Skeletal muscle tissue (tissue), 4 donors: ENCODE results near the gene ANGPTL8. TPM values are rescaled to one million over a fixed set of nuclear protein-coding genes. Genes with fewer than 3 reads are reported as not detected.

ENCODE experiments used
- H3K27ac ChIP-seq: one replicate; pipeline ENCODE4 v1.7.0; 2013; ENCODE audit warnings: mild to moderate bottlenecking, low read depth, low read length, inconsistent platforms
- H3K27me3 ChIP-seq, 3 donors: one replicate each; pipeline ENCODE4 v1.7.0; 2013; ENCODE audit warnings: low read length in 3 of 3; ENCODE audit not compliant: control insufficient read depth in 3 of 3, insufficient read depth in 3 of 3
- H3K36me3 ChIP-seq, 3 donors: one replicate each; pipeline ENCODE4 v1.7.0; 2013; ENCODE audit warnings: low read length in 3 of 3; ENCODE audit not compliant: control insufficient read depth in 3 of 3, insufficient read depth in 3 of 3
- H3K4me1 ChIP-seq, 3 donors: one replicate each; pipeline ENCODE4 v1.7.0; 2013; ENCODE audit warnings: low read length in 3 of 3, mild to moderate bottlenecking in 3 of 3; ENCODE audit not compliant: control insufficient read depth in 3 of 3, insufficient read depth in 3 of 3
- H3K4me3 ChIP-seq, 3 donors: one replicate each; pipeline ENCODE4 v1.7.0; 2013; ENCODE audit warnings: low read length in 3 of 3
- H3K9ac ChIP-seq, 3 donors: one replicate each; pipeline ENCODE4 v1.7.0; 2013; ENCODE audit warnings: low read length in 3 of 3, mild to moderate bottlenecking in 3 of 3, moderate library complexity in 2 of 3, low read depth in 1 of 3
- H3K9me3 ChIP-seq, 3 donors: one replicate each; pipeline ENCODE4 v1.7.0; 2013; ENCODE audit warnings: low read length in 3 of 3; ENCODE audit not compliant: control insufficient read depth in 3 of 3
- total RNA-seq: library from RNA; depleted of rRNA; stranded (reverse); fragments of >200 nt; gene quantifications from one replicate; pipeline ENCODE4 v1.2.3, GENCODE V29; 2014
- donor health status: Osteomylitis.

Gene ANGPTL8
- total RNA-seq, 1 donor from 2014 or later: 3.1 TPM

GRCh38 chr19:11254666-11255065 lies 15.2 kb downstream of the ANGPTL8 start:
- no peaks in the 10 kb centered on the region for H3K9me3 ChIP-seq
- H3K9ac ChIP-seq: no peak overlapping the region
- peaks cover 7 to 26% (median 16%) of the 10 kb centered on the region in 3 donors for H3K4me1 ChIP-seq
- H3K36me3 ChIP-seq: peaks cover 3 to 6% (median 5%) of the 10 kb centered on the region in 3 donors
- H3K27ac ChIP-seq: no peak overlapping the region
- peaks cover 0 to 3% (median 0%) of the 10 kb centered on the region in 3 donors for H3K27me3 ChIP-seq
- H3K4me3 ChIP-seq: no peak overlapping the region

DNA sequence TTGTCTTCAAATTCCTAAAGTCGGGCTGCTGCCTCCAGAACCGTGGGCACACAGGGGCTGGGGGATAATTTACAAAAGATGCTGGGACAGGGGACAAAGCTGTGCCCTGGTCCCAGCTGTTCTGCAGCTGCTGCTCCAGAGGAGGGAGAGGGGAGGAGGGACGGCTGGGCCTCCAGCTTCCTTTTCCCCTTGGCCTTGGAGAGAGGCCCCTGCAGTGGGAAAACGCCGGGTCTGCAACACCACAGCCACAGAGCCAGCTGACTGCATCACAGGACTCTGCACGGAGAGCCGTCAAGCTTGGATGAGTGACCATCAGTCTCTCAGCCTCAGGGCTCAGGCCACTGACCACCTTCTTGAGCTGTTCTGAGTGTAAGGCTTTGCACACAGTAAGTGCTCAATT lies 16.8 kb downstream of the ANGPTL8 start:
- Histone ChIP-seq H3K4me3 (no peak overlapping the region), H3K4me1 (peaks cover 7 to 26% (median 16%) of the 10 kb centered on the region in 3 donors), H3K27ac (no peak overlapping the region), H3K9ac (no peak overlapping the region), H3K9me3 (no peaks in the 10 kb centered on the region), H3K36me3 (peaks cover 3 to 5% (median 4%) of the 10 kb centered on the region in 3 donors), H3K27me3 (peaks cover 0 to 3% (median under 1%) of the 10 kb centered on the region in 3 donors)

GRCh38 chr19:11257846-11258380 lies 18.5 kb downstream of the ANGPTL8 start:
- Histone ChIP-seq H3K9me3 (no peaks in the 10 kb centered on the region), H3K27me3 (peaks cover 6 to 12% (median 8%) of the 10 kb centered on the region in 3 donors), H3K36me3 (no peaks in the 10 kb centered on the region), H3K4me3 (no peak overlapping the region), H3K4me1 (peaks cover 7 to 21% (median 8%) of the 10 kb centered on the region in 3 donors), H3K27ac (no peak overlapping the region), H3K9ac (no peak overlapping the region)

- peak overlapping the region in 2 of 3 donors; percentile 54 to 67 for H3K4me3 ChIP-seq
- H3K4me1 ChIP-seq: peaks cover 0 to 9% (median 7%) of the 10 kb centered on the region in 3 donors
- H3K36me3 ChIP-seq: no peaks in the 10 kb centered on the region
- peaks cover 8 to 15% (median 13%) of the 10 kb centered on the region in 3 donors for H3K27me3 ChIP-seq
- no peaks in the 10 kb centered on the region for H3K9me3 ChIP-seq
- H3K27ac ChIP-seq: no peak overlapping the region
- peak overlapping the region in 1 of 3 donors; percentile 40 for H3K9ac ChIP-seq
These were observed 21.6 kb downstream of the ANGPTL8 start for GRCh38 chr19:11260996-11261395.

GRCh38 chr19:11261431-11261970 lies 22.1 kb downstream of the ANGPTL8 start:
- Histone ChIP-seq H3K9ac (peak overlapping the region; percentile 33 to 70 (median 59)), H3K27ac (peak overlapping the region; percentile 66), H3K9me3 (no peaks in the 10 kb centered on the region), H3K27me3 (peaks cover 8 to 15% (median 13%) of the 10 kb centered on the region in 3 donors), H3K4me3 (peak overlapping the region; percentile 54 to 67 (median 59)), H3K4me1 (peaks cover 0 to 8% (median 7%) of the 10 kb centered on the region in 3 donors), H3K36me3 (no peaks in the 10 kb centered on the region)

DNA sequence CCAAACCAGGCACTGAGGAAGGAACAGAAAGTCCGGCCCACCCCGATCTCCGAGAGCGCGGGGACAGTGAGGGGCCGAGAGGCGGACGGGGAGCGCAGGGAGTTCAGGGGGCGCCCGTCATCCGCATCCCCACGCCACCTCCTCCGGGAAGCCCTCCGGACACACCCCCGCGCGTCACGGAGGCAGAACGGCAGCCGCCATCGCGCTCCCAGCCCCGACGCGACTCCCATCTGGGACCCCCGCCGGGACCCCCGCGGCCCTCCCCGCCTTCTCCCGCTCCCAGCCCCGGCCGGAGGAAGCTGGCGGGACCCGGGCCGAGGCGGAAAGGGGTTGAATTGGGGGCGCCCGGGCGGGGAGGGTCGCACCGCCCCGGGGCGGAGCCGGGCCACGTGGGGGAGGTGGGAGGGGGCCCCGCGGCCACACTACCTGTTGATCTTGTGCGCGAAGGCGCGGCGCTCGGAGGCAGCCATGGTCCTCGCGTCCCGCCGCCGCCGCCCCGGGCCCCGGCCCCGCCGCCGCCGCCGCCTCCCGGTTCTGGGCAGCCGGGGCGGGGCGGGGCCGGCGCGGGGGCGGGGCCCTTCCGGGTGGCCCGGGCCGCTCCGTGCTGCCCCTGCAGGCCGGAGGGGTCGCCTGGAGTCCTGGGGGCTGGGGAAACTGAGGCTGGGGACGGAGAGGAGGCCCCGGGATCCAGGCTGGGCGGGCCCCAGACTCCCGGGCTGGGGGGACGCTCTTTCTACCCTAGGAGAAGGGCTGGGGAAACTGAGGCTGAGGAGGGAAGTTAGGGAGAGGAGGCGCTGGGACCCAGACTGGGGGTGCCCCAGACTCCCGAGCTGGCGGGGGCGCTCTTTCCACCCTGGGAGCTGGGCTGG lies 22.8 kb downstream of the ANGPTL8 start, which contains the start of gene DOCK6:
TSS of gene DOCK6 (minus strand) at position 554 of the 869 bp plus-strand sequence. CDS start at position 470, 84 bp downstream.
- Histone ChIP-seq H3K27ac (peak within 1 kb of the TSS; percentile 66), H3K9ac (peak within 1 kb of the TSS; percentile 33 to 70 (median 59)), H3K36me3 (no peaks in the 10 kb centered on the region), H3K4me3 (peak within 1 kb of the TSS; percentile 54 to 67 (median 59)), H3K4me1 (peaks cover 0 to 8% (median 7%) of the 10 kb centered on the region in 3 donors), H3K9me3 (no peaks in the 10 kb centered on the region), H3K27me3 (peaks cover 8 to 15% (median 13%) of the 10 kb centered on the region in 3 donors)

DNA sequence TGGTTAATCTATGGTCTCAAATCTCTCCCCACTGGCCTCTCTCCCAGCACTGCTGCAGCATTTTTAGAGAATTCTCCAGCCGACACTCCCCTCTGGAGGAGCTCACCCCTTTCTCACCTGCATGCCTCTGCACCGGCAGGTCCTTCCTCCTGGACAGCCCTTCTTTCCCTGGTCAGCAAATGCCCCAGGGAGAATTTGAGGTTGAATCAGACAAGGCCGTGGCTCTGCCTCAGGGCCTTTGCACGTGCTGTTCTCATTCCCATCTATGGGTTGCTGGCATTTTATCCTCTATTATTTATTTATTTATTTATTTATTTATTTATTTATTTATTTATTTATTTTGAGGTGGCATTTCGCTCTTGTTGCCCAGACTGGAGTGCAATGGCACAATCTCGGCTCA lies 24.3 kb downstream of the ANGPTL8 start:
- Histone ChIP-seq H3K36me3 (no peaks in the 10 kb centered on the region), H3K9me3 (no peaks in the 10 kb centered on the region), H3K27me3 (peaks cover 8 to 17% (median 15%) of the 10 kb centered on the region in 3 donors), H3K9ac (no peak overlapping the region), H3K4me3 (no peak overlapping the region), H3K4me1 (peaks cover 7 to 16% (median 7%) of the 10 kb centered on the region in 3 donors), H3K27ac (no peak overlapping the region)

- Histone ChIP-seq H3K36me3 (no peaks in the 10 kb centered on the region), H3K27me3 (peaks cover 8 to 17% (median 15%) of the 10 kb centered on the region in 3 donors), H3K4me3 (no peak overlapping the region), H3K9me3 (no peaks in the 10 kb centered on the region), H3K27ac (no peak overlapping the region), H3K4me1 (peaks cover 7 to 19% (median 7%) of the 10 kb centered on the region in 3 donors), H3K9ac (no peak overlapping the region)
These were observed 25.2 kb downstream of the ANGPTL8 start for GRCh38 chr19:11264452-11265176.

DNA sequence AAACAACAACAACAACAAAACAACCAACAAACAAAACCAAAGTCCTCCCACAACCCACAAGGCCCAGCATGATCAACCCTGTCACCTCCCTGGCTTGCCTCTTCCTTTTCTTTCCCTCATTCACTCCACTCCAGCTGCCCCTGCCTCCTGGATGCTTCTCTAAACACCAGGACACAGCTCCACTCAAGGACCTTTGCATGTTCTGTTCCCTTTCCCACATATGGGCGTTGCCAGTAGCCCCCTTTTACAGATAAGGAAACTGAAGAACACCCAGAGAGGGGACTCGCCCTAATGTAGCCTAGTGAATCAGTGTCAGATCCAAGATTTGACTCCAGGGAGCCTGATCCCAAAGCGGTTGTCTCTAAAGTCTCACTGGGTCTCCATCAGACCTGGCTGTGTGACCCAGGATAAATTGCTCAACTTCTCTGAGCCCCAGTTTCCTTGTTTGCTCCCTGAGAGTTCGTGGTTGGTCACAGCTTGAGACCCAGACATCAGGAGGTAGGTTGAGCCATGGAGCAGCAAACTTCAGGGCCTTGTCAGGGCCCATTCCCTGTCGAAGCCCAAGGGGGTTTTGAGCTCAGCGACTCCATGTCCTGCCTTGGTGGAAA lies 25.9 kb downstream of the ANGPTL8 start:
- no peak overlapping the region for H3K4me3 ChIP-seq
- peaks cover 7 to 19% (median 7%) of the 10 kb centered on the region in 3 donors for H3K4me1 ChIP-seq
- H3K27ac ChIP-seq: no peak overlapping the region
- H3K9me3 ChIP-seq: no peaks in the 10 kb centered on the region
- H3K36me3 ChIP-seq: no peaks in the 10 kb centered on the region
- no peak overlapping the region for H3K9ac ChIP-seq
- peaks cover 8 to 17% (median 15%) of the 10 kb centered on the region in 3 donors for H3K27me3 ChIP-seq
